NCI-H82 (cell line): Measurements from ENCODE around the gene HOXA9.

ENCODE experiments used
- DNase-seq: peaks from one replicate; lab custom pipeline; 2025; lab: John Stamatoyannopoulos, UW

Gene HOXA9

DNA sequence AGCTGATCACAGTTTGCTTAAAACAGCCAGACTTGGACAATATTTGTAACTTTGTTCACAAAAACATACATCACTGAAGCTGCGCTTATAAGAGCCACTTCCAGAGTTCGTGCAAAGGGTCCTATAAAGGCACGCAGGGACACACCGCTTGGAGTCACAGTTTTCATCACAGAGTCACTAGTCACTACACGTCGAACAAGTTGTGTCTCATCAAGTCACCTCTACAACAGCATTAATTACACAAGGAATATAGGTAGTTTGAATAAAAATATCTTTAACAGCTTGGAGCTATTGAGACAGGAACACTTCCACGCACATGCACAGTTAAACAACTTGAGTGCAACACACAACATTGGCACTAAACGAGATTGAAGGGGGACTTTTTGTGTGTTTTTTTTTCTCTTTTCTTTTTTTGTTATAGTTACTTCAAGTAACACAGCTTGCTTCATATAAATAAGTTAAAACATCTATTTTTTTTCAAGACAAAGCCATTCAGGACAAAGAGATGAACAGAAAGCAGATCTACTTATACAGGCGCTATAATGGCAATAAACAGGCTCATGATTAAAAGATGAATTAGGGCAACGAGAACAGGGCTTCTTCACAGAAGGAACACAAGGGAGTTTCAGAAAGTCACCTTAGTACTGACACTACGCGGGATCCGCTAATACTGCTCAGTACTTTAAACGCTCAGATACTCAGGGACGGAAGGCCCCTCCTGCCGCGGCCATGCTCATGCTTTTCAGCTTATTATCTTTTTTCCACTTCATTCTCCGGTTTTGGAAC lies 24.0 kb downstream of the HOXA9 start:
- no peak for DNase-seq

- DNase-seq: no peak
These were observed 25.0 kb downstream of the HOXA9 start for GRCh38 chr7:27140126-27140857.

DNA sequence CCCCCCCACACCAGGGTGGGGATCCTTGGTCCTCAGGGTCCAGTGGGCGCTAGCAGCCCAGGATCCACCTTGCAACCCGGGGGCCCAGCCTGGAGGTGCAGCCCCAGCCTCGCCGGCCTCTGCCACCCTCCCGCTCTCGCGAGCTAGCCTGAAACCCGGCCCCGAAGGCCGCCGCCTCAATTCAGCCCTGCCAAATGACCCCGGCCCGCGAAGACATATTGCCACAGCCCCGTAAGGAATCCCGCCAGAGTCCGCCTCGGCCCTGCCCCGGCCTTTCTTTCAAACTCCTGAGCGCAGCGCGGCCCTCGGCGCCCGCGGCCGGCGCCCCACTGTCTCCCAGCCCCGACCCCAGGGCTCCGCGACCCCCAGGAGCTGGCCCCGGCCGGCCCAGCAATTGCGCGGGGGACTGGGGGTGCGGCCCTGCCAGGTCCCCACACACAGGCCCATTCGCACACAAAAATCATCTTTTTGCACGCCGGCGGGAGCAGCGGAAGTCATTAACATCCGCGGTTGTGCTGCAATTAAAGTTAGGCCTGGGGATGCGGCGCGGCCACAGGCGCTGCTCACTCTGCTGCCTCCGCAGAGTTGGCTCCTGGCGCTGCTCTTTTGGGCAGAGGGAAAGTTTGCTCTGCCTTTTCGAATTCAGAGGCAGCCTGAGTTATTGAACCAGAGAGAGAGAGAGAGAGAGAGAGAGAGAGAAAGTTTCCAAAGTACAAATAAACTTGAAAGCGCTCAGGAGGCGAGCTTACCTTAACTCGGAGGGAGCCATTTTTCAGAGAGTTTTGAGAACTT lies 25.8 kb downstream of the HOXA9 start:
- DNase-seq: no peak

- no peak for DNase-seq
These were observed 26.4 kb downstream of the HOXA9 start for GRCh38 chr7:27138985-27139333.

DNA sequence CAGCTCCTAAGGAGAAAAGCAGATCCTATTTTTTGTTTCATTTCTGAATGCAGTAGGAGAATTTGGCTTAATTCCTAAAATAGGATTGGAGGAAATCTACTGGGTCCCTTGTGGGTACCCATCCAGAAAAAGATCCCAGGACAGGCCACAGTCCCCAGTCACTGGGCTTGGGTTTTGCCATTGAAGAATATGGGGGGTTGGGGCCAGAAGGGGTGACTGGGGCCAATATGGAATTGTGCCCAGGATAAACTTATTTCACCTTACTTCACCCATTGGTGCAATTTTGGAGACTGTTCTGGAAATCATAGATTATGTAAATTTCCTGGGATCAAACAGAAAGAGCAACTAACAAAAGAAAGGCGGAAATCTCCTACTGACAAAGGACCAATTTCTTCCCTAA lies 26.9 kb downstream of the HOXA9 start:
- no peak for DNase-seq

DNA sequence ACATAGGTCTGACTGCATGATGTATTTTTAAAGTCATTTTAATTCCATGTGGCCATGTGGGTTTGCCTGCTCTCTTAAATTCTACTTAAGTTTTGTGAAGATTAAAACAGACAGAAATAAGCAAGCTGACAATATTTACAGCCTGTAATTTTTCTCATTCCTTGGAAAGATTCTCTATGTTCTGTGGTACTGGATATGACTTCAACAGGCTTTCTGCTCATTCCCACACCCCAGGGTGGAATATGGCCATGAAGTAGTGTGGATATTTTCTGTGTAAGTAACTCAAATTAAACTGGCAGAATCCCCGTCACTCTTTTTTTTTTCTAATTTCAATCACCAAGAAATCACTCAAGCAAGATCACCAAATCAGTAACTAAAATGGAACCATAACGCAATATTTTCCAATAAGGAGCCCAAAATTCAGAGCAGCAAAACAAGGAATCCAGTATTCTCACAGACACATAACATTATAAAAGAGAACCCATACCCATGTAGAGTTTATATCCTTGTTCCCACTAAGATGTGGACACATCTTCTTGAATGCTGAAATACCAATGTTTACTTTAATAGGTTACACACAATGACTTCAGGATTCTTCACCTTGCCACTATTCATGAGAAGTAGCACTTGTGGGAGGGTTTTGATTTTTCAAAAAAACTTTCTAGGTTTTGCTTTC lies 27.6 kb downstream of the HOXA9 start:
- no peak for DNase-seq

- no peak for DNase-seq
These were observed 30.9 kb downstream of the HOXA9 start for GRCh38 chr7:27134392-27134791.

- DNase-seq: peak; percentile 63
These were observed 31.7 kb downstream of the HOXA9 start for GRCh38 chr7:27133409-27134231.

DNA sequence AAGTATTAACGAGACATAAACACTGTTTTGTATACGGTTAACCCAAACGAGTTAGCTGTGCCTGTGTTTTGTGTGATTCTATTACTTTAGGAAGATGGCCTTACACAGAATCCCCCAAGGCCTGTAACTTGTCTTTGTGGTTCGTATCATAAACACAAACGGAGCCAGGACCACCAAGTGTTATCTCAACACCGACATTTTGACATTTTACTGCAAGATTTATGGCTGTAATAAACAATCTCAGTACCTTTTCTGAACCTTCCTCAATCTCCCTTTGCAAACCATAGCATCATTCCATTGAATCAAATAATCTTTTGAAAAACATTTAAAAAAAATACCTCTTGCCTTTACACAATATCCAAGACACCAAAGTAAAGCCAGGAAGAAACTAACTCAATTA lies 32.4 kb downstream of the HOXA9 start:
- no peak for DNase-seq

DNA sequence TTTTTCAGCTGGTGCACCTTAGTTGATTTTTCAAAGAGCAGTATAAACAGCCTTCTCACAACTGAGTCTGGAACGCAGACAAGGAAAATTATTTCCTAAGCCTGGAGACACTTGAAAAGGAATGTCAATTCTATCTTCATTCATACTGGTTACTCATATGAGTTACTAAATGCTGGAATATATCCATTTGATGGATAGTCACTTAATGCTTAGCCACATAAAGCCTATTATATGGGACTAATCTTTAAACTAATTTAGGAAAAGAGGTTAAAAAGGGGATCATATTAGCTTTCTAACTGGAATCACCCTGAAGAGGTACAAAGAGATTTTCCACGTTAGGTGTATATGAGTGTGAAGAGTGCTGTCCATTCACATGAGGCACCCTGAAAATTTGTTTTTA lies 33.1 kb downstream of the HOXA9 start:
- DNase-seq: peak; percentile 32

DNA sequence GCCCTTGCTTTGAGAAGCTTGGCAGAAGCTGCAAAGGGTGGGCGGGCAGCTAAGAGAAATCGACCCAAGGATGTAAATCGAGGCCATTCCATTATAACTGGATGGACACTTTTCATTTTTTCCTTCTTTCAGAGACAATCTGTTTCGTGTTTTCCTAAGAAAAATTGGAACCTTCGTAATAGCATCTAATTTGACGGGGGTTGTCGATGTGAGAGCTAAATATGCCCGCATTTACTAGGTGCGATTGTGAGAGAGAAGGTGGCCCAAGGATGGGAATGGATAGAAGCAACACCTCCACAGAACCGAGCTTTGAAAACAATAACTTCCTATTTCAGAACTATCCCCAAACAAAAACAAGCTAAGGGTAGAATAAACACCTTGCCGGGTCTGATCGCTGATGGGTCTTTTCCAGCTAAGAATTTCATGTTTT lies 33.9 kb downstream of the HOXA9 start:
- no peak for DNase-seq

DNA sequence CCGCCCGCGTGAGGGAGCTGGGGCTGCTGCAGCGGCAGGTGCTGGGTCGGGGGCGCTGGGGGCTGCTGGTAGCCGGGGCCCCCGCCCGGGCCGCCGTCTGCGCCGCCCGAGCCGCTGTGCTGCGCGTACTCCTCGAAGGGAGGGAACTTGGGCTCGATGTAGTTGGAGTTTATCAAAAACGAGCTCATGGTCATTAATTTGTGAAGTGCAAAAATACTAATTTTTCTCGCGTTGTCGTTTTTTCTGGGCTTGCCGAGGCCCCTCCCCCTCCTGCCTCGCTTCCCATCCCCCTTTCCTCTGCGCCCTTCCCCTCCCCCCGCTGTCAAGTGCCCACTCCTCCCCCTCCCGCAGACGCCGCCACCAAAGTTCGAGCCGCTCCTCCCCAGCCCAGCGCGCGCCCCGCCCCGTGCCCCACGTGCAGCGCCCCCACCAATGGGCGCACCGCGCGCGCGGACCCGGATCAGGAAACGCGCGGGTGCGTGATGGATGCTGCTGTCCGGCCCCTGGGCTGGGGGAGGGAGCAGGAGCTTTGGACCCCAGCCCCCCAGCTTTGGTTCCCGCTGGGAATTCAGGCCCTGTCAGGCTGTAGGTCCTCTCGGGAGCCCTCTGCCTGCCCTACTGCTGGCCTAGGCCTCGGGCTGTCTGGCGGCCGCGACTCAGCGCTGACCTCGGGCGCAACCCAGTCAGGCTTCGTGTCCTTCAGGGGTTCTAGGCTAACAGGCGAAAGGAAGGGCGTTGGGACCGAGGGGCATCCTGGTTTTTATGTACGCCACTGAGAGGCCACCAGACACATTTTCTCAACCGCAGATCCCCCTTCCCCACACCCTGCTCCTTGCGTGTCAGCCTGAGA lies 34.6 kb downstream of the HOXA9 start, which contains the start of gene HOXA4:
HOXA4 (minus strand) TSS at position 218 of the 850 bp plus-strand sequence; CDS start at position 194, 24 bp downstream.
- peak; percentile 90 for DNase-seq

DNA sequence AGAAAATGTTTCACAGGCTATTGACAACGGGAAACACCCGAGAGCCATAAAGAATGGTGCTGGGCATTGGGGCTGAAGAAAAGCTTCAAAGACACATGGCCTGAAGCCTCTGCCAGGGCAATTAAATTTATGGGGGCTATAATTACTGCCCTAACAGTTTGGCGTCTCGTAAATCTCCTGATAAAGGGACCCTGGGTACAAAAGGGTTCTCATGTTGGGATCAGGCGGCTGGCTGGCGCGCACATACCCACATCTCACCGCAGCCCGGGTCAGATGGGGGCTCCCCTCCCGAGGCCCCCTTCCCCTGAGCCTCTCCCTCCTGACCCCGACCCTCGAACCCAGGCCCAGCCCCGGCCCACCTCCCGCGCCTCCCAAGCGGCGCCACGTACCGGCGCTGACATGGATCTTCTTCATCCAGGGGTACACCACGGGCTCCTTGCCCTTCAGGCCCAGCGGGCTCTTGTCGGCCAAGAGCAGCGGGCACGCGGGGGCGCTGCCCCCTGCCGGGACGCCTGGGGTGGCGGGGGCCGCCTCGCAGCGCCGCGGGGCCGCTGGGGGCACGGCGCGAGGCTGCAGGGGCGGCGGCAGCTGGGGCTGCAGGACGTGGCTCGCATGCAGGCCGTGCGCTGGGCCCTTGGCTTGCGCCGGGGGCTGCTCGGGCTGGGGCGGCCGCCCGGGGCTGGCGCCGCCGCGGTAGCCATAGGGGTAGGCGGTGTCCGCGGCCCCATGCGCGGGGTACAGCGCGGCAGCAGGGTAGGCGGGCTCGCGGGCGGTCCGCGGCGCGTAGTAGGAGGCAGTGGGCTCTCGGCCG lies 35.4 kb downstream of the HOXA9 start:
- no peak for DNase-seq

- DNase-seq: no peak
These were observed 36.3 kb downstream of the HOXA9 start for GRCh38 chr7:27128776-27129728.

DNA sequence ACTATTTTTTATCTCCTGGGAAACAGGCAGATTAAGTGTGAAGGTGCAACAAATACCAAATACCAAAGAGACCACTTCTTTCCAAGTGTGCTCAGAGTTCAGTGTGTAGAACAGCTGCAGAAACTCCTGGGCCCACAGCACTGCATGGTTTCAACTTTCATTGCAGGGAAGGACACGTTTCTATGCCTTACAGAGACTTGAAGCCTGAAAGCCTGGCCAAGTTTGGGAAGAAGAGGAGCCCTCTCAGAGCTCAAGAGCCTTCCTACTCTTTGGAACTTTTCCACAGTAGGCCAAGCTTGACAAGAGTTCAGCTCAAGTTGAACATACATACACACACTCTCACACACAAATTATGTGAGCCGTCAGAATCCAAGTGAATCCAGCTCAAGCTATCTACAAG lies 37.3 kb downstream of the HOXA9 start:
- DNase-seq: no peak

GRCh38 chr7:27126596-27127327 lies 38.6 kb downstream of the HOXA9 start:
- no peak for DNase-seq

DNA sequence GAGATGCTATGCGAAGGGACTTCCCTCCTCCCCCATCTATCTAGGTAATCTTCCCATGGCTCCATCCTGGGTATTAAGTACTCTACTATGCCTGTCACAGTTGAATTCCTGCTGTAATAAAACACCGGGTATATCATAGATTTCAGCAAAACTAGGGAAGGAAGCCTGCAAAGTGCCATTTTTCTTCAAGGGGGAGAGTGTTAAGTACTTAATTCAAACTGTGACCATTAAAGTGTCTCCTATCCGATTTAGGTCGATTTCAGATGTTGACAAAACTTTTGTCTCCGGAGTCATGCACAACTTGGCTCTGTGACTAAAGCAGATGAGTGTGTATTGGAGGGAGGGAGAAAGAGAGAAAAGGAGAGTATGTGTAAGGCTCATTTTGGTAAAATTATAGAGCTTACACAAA lies 39.3 kb downstream of the HOXA9 start:
- DNase-seq: no peak
